Memory B cell (primary cell): ENCODE measurements around the gene ORAI1.
"Not testable (repeated sequence)": the region's sequence is repeated elsewhere in the genome, so short reads cannot be mapped to it uniquely, and the experiment has no call there.

Source experiments
- ATAC-seq: fragments of 150-1000 bp; cut with Tn5 transposase; 2 replicates; pipeline ENCODE4 v1.10.0; 2021; ENCODE audit warnings: low read depth, mild to moderate bottlenecking, moderate library complexity
- DNase-seq, 2 donors: peaks; one replicate each; pipeline ENCODE4 v3.0.0; 2022; ENCODE audit warnings: low spot score in 2 of 2
- H3K27ac Mint-ChIP-seq: one replicate; pipeline ENCODE4 v1.8.0; 2022; ENCODE audit warnings: mild to moderate bottlenecking, moderate library complexity, mixed read lengths
- H3K27me3 Mint-ChIP-seq: one replicate; pipeline ENCODE4 v1.8.0; 2022; ENCODE audit warnings: mixed read lengths
- H3K36me3 Mint-ChIP-seq: one replicate; pipeline ENCODE4 v1.8.0; 2022; ENCODE audit warnings: mild to moderate bottlenecking, mixed read lengths
- H3K4me1 Mint-ChIP-seq: one replicate; pipeline ENCODE4 v1.8.0; 2022; ENCODE audit warnings: mixed read lengths
- H3K4me3 Mint-ChIP-seq: one replicate; pipeline ENCODE4 v1.8.0; 2022; ENCODE audit warnings: mild to moderate bottlenecking, moderate library complexity, mixed read lengths
- H3K9me3 Mint-ChIP-seq: one replicate; pipeline ENCODE4 v1.8.0; 2022; ENCODE audit warnings: mixed read lengths

Gene ORAI1

DNA sequence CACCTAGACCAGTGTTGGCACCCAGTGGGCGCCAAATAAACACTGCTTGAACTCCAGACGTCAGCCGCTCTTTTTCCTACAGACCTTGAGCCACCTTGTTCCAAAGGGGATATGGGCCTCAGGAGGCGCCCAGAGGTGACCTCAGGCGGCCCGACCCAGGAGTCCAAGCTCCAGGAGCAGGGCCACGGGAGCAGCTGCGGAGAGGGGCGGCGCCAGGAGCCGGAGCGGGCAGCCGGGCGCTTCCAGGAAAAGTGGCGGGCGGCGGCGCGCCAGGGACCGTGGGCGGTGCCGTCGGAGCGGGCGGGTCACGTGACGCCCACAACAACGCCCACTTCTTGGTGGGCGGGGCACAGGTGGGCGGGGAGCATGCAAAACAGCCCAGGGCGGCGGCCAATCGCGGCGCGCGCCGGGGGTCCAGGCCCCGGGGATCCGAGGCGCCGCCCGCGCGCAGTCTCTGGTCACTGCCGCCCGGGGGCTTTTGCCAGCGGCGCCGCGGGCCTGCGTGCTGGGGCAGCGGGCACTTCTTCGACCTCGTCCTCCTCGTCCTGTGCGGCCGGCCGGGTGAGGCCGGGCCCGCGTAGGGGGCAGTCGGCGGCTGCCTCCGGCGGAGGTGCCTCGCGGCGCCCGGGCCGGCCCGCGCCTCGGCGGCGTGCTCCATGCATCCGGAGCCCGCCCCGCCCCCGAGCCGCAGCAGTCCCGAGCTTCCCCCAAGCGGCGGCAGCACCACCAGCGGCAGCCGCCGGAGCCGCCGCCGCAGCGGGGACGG lies at the start of gene ORAI1:
ORAI1 (plus strand) TSS at position 444 of the 766 bp plus-strand sequence.
- Mint-ChIP-seq H3K4me1 (peaks cover 30% of the 10 kb centered on the region), H3K36me3 (peaks cover 2% of the 10 kb centered on the region), H3K27me3 (no peaks in the 10 kb centered on the region), H3K4me3 (peak within 1 kb of the TSS; percentile 95), H3K9me3 (no peaks in the 10 kb centered on the region), H3K27ac (peak within 1 kb of the TSS; percentile 92)
- DNase-seq (peak; percentile 95 to 96), ATAC-seq (peak; percentile 73)

DNA sequence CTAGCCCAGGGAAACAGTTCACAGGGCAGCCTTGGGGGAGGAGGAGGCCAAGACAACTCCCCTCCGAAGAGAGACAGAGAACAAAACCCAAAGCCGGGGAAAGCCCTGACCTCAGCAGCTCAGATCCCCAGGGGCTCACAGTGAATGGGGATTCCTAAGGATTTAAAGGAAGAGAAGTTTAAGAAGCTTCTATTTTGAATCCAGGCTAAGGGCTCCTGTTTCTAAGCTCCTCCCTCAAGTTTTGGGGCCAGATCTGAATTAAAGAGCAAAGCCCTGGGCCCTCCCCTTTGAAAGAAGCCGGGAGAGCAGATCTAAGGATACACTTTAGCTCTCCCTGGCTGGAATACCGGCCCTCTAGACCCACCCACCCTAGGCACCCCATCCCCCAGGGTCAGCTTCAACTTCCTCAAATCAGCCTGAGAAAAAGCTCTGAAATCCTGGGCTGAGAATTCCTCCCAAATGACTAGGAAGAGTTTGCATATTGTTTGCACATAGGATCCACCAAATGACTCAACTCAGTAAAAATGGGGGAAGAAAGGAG lies 49.4 kb upstream of the ORAI1 start:
- Mint-ChIP-seq H3K27ac (peak overlapping the region; percentile 24), H3K9me3 (no peaks in the 10 kb centered on the region), H3K36me3 (peaks cover 9% of the 10 kb centered on the region), H3K4me3 (peak overlapping the region; percentile 39), H3K4me1 (peaks cover 17% of the 10 kb centered on the region), H3K27me3 (no peaks in the 10 kb centered on the region)
- ATAC-seq (no peak), DNase-seq (no peak)

DNA sequence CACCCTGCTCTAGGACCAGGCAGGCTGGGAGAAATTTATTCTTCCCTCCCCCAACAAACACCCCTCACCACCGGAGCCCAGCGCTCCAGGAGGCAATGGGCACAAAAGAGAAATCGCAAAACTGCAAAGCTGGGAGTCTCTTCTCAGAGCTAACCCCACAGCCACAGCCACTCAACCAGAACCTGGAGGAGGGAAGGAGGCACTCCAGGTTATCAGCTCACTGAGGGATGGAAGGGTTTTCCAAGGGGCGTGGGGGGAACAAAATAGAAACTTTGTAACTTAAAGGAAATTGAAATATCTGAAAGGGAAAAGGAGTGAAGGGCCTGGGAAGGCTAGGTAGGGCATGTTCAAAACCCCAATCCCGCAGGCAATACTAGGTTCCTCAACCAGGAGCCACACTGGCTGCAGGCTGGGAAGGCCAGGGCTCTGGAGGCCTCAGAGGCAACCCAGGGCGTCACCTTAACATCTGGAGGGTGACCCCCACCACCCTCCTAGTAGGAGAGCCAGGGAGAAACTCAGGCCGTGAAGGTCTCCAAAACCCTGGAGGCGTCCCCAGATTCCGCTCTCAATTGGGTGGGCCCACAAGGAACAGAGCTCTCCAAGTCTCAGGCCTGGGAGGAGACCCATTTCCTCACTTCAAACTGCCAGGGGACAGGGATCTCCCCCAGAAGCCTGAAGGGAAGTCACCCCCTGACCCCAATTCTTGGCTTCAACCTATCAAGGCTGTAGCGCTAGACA lies 48.7 kb upstream of the ORAI1 start:
- Mint-ChIP-seq H3K36me3 (peaks cover 4% of the 10 kb centered on the region), H3K27me3 (no peaks in the 10 kb centered on the region), H3K9me3 (no peaks in the 10 kb centered on the region), H3K4me3 (peak overlapping the region; percentile 39), H3K4me1 (peaks cover 19% of the 10 kb centered on the region), H3K27ac (peak overlapping the region; percentile 24)
- ATAC-seq (no peak), DNase-seq (no peak)

DNA sequence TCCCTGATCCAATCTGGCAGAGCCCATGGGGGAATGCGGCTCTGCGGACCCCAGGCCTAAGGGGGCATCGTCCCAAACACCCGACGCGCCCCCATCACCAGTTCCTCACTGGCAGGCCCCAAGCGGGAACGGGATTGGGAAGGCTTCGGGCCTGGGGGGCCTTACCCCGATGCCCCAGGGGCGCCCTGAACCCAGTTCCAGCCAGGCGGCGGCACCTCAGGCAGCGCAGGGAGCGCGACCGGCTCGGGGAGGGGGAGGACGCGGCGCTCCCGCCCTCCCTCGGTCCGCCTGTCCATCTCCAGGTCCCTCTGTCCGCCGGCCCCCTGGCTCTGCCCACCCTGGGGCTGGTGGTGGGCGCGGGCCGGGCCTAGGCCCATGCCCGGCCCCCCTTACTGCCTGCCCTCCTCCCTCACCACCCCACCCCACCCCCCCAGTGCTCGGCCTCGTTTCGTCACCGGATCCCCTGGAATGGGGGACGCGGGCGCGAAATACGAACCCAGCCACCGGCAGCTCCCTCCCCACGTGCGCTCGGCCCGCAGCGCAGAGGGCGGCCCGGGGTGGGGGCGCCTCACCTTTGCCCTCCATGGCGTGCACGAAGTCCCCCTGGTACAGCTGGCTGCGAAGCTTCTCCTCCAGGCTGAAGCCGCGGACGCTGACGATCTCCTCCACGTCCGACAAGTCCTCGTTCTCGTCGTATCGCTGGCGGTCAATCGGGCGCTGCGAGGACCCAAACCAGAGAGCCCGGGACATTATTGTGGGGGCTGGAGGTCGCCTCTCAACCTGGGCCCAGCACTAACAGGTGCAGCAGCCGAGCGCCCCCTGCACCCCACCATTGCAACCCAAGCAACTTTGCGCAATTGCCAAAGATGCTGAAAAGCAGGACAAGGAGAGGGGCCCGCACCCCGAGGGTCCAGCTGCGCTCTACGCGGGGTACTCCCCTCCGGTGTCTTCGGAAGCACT lies 47.8 kb upstream of the ORAI1 start:
- peaks cover 4% of the 10 kb centered on the region for H3K36me3 Mint-ChIP-seq
- peak in 1 of 2 donors; percentile 47 for DNase-seq
- ATAC-seq, result peak; percentile 30
- H3K27ac Mint-ChIP-seq, result peak overlapping the region; percentile 95
- no peaks in the 10 kb centered on the region for H3K27me3 Mint-ChIP-seq
- peaks cover 21% of the 10 kb centered on the region for H3K4me1 Mint-ChIP-seq
- H3K4me3 Mint-ChIP-seq, result peak overlapping the region; percentile 89
- no peaks in the 10 kb centered on the region for H3K9me3 Mint-ChIP-seq

DNA sequence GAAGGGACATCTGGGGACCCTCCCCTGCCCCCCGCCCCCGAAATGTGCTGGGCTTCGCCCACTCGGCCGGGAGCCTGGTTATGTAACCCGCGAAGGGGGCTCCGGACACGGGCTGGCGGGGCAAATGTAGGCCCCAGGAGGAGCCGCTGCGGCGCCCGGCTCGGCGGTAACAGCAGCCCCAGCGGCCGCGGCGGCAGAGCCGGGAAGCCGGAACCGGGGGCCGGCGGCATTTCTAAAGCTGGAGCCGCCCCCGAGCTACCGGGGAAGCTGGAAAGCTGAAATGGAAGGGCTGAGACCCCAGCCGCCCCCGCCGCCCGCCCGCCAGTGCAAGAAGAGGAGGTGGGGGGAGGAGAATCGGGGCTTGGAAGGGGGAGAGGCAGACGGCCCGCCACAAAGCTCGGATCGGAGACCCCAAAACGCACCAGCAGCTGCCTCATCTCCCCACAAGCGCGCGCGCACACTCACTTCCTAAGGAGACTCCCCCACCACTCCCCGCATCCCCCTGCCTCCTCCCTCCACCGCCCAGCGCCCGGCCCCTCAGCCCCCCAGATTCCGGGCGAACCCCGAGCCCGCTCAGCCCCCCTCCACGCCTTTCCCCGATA lies 47.0 kb upstream of the ORAI1 start:
- H3K4me3 Mint-ChIP-seq, result peak overlapping the region; percentile 89
- DNase-seq, result peak in 1 of 2 donors; percentile 45
- no peaks in the 10 kb centered on the region for H3K9me3 Mint-ChIP-seq
- peaks cover 21% of the 10 kb centered on the region for H3K4me1 Mint-ChIP-seq
- peak overlapping the region; percentile 95 for H3K27ac Mint-ChIP-seq
- H3K36me3 Mint-ChIP-seq, result peaks cover 2% of the 10 kb centered on the region
- H3K27me3 Mint-ChIP-seq, result no peaks in the 10 kb centered on the region
- peak; percentile 40 for ATAC-seq

DNA sequence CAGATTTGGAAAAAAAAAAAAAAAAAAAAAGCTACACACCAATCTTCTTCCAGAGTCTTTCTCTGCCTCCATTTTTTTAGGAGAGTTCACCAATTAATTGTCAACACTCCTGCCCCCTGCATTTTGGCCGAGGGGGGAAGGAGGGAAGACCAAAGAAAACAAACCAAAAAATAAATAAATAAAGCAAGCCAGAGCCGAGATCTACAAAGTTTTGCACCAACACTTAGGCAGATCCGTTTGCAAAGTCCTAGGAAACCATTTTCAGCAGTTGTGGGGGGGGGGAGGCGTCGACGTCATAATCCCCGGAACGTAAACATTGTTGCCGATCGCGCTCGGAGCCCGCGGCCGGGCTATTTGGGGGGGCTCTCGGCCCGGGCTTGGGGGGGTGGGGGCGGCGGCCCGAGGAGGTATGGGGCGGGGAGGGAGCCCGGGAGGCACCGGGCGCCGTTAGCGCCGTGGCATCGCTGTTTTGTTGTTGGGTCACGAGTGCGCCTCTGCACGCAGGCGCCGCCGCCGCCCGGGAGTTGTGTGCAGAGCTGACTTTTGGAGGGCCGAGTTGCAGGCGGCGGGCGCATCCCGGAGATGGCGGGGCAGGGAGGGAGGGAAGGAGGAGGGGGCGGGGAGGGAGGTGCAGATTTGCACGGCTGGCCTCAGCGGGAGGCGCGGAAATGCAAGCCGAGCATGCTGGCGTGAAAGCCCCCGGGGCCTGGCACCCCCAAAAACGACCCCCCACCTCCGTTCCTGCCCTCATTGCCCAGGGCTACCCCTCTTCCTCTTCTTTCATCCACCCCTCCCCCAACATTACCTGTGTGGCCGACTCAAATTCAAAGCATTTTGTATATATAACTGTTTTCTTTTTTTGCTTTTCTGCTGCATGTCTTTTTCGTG lies 46.1 kb upstream of the ORAI1 start:
- H3K4me3 Mint-ChIP-seq, result peak overlapping the region; percentile 89
- no peaks in the 10 kb centered on the region for H3K9me3 Mint-ChIP-seq
- peak overlapping the region; percentile 95 for H3K27ac Mint-ChIP-seq
- DNase-seq (peak; percentile 59 to 66), ATAC-seq (peak; percentile 71)
- no peaks in the 10 kb centered on the region for H3K36me3 Mint-ChIP-seq
- H3K27me3 Mint-ChIP-seq, result no peaks in the 10 kb centered on the region
- H3K4me1 Mint-ChIP-seq, result peaks cover 21% of the 10 kb centered on the region

DNA sequence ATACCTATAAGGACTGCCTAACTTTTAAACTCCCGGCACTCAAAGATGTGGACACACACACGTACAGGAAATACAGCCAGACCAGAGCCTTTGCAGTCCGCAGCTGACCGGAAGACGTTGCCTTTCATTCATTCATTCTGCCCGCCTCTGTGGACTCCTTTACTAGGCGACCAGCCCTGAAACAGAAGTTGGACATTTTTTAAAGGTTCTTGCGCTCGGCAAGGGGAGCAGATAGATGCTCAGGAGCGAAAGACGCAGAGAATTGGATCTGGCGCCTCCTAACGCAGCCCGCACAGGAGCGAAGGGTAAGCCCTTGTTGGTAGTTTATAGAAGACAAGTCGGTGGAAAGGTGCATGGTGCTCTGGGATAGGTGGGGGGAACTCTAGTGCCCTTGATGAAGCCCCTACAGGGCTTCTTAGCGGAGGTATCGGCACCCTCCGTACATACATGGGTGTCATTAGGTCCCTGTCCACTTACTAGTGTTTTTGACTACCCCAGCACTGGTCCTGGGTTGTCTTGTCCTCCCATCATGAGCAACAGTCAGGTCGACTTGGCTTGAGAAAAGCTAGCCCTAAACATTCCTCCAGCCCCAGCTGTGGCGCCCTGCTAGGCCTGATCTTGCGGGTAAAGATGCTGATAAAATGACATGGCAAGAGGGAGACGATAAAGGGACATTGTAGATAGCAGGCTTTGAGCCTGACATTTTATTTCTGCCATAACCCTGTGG lies 45.2 kb upstream of the ORAI1 start, which contains the start of gene KDM2B:
KDM2B (minus strand) TSS at position 65 of the 727 bp plus-strand sequence. CDS start 112 bp downstream, outside the sequence.
- peak within 1 kb of the TSS; percentile 95 for H3K27ac Mint-ChIP-seq
- no peaks in the 10 kb centered on the region for H3K36me3 Mint-ChIP-seq
- ATAC-seq, result no peak
- H3K4me3 Mint-ChIP-seq, result peak within 1 kb of the TSS; percentile 89
- DNase-seq, result no peak
- no peaks in the 10 kb centered on the region for H3K9me3 Mint-ChIP-seq
- H3K4me1 Mint-ChIP-seq, result peaks cover 21% of the 10 kb centered on the region
- no peaks in the 10 kb centered on the region for H3K27me3 Mint-ChIP-seq

DNA sequence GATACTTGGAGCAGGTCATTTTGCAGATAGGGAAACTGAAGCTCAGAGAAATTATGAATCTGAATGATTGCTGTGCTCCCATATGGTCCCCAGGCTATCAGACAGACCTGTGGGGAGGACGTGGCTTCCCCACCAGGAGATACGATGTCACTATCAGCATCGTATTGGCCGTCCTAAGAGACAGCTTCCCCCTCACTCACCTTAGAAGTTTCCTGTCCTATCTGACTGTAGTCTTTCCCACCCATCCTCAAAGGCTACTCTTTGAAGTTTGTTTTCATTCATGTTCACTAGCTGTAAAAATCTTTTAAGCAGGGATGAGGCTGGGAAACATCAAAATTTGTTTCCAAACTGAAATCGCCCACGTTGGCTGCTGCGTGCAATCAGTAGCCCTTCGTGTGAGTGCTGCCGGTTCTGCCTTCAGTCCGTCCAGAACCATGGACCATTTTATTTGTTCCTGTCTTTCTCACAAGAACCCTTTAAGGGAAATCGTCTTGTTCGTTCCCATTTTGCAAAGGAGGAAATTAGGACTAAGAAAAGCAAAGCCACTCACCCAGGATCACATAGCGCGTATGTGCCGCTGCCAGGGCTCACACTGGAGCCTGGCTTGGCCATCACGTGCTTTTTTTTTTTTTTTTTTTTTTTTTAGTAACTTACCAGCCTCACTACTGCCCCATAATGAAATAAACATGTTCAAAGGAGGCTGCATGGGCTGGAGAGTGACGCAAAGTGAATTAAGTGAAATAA lies 44.5 kb upstream of the ORAI1 start:
- no peaks in the 10 kb centered on the region for H3K27me3 Mint-ChIP-seq
- peaks cover 21% of the 10 kb centered on the region for H3K4me1 Mint-ChIP-seq
- DNase-seq (no peak), ATAC-seq (no peak)
- no peaks in the 10 kb centered on the region for H3K36me3 Mint-ChIP-seq
- H3K9me3 Mint-ChIP-seq, result no peaks in the 10 kb centered on the region
- peak overlapping the region; percentile 95 for H3K27ac Mint-ChIP-seq
- H3K4me3 Mint-ChIP-seq, result peak overlapping the region; percentile 89

DNA sequence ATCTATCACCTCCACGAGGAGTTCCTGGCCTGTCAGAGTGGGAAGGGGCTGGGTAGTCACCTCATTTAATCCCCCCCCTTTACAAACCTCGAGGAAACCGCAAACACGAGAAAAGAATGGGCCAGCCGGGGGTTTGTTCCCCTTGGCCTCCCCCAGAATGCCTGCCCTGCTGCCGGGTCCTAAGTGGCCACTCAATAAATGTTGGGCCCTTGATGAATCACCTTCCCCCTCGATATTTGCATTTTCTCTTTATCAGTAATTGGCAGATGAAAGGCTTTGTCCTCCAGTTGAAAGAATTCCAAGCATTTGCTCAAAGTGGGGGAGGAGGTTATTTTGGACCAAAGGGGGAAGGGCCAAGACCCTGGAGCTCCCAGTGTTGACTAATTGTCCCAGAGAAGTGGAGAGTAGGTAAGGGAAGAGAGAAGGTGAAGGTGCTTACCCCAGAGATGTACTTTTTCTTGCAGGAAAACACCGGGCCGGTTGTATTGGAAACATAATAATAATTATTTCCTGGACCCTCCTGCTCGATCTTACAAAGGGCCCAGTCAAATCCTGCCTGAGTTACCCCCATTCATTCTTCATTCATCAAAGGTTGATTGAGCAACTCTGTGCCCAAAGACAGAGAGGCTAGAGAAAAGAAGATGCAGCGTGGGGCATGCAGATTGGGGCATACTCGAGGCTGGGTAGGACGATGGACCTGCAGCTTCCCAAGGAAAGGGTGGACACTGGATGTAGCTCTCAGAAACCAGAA lies 43.6 kb upstream of the ORAI1 start:
- Mint-ChIP-seq H3K4me3 (no peak overlapping the region), H3K27me3 (no peaks in the 10 kb centered on the region), H3K27ac (peak overlapping the region; percentile 46), H3K4me1 (peaks cover 18% of the 10 kb centered on the region), H3K9me3 (no peaks in the 10 kb centered on the region), H3K36me3 (no peaks in the 10 kb centered on the region)
- no peak for ATAC-seq
- no peak for DNase-seq

DNA sequence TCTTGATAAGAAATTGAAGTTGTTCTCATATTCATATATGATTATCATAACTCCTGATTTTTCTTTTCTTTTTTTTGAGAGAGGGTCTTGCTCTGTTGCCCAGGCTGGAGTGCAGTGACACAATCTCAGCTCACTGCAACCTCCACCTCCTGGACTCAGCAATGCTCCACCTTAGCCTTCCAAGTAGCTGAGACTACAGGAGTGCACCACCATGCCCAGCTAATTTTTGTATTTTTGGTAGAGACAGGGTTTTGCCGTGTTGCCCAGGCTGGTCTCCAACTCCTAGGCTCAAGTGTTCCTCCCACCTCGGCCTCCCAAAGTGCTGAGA lies 43.0 kb upstream of the ORAI1 start:
- Mint-ChIP-seq H3K4me1 (peaks cover 18% of the 10 kb centered on the region), H3K27ac (peak overlapping the region; percentile 46)
- DNase-seq, H3K9me3 Mint-ChIP-seq, ATAC-seq, H3K4me3 Mint-ChIP-seq, H3K36me3 Mint-ChIP-seq, H3K27me3 Mint-ChIP-seq: not testable (repeated sequence)

DNA sequence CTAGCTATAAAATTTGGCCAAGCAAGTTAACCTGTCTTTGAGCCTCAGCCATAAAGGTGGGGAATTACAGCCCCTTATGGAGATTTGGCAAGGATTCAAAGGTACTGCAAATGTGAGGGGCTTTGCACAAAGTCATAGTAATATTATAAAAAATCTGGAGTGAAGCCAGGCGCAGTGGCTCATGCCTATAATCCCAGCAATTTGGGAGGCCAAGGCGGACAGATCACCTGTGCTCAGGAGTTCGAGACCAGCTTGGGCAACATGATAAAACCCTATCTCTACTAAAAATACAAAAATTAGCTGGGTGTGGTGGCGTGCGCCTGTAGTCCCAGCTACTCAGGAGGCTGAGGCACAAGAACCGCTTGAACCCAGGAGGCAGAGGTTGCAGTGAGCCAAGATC lies 41.4 kb upstream of the ORAI1 start:
- ATAC-seq, DNase-seq, H3K4me3 Mint-ChIP-seq, H3K36me3 Mint-ChIP-seq, H3K27ac Mint-ChIP-seq, H3K9me3 Mint-ChIP-seq, H3K27me3 Mint-ChIP-seq: not testable (repeated sequence)
- peaks cover 16% of the 10 kb centered on the region for H3K4me1 Mint-ChIP-seq
